ENCODE measurements around the gene MFSD6. TPM values are rescaled to one million over a fixed set of nuclear protein-coding genes. Genes with fewer than 3 reads are reported as not detected.

The MFSD6 gene
- total RNA-seq, 2 donors from 2014 or later = 13.5 to 20.8 TPM

- intact Hi-C loops (cut with DNase I) = loop anchor here in 1 of 2 donors (5.0 kb wide), 1 partner anchor 112 kb away; the partner anchor contains the start of gene NAB1
- DNase-seq (ENCODE audit: low spot score) = no peak
Measured at GRCh38 chr2:190535121-190535439, 126.9 kb downstream of the MFSD6 start.

- intact Hi-C loops (cut with DNase I) = loop anchor here in 1 of 2 donors (5.0 kb wide), 1 partner anchor 112 kb away; the partner anchor contains the start of gene NAB1
- no peak for DNase-seq (ENCODE audit: low spot score)
Measured at GRCh38 chr2:190535586-190535985, 127.4 kb downstream of the MFSD6 start.

- intact Hi-C loops (cut with DNase I) = loop anchor here in 1 of 2 donors (5.0 kb wide), 1 partner anchor 110 kb away; the partner anchor contains the start of gene NAB1
Measured at GRCh38 chr2:190537765-190538164, 129.6 kb downstream of the MFSD6 start.

GRCh38 chr2:190538201-190538600 is 130.0 kb downstream of the MFSD6 start:
- intact Hi-C loops (cut with DNase I) = loop anchor here in 1 of 2 donors (5.0 kb wide), 1 partner anchor 109 kb away; the partner anchor contains the start of gene NAB1
- DNase-seq (ENCODE audit: low spot score) = no peak

More at GRCh38 chr2:190537765-190538164, 129.6 kb downstream of the MFSD6 start:
- DNase-seq (ENCODE audit: low spot score) = no peak

GRCh38 chr2:190540048-190540447 is 131.9 kb downstream of the MFSD6 start:
- intact Hi-C loops (cut with DNase I) = no loop called here
- DNase-seq (ENCODE audit: low spot score) = no peak

GRCh38 chr2:190545093-190545492 is 136.9 kb downstream of the MFSD6 start:
- intact Hi-C loops (cut with DNase I) = no loop called here
- no peak for DNase-seq (ENCODE audit: low spot score)

DNA sequence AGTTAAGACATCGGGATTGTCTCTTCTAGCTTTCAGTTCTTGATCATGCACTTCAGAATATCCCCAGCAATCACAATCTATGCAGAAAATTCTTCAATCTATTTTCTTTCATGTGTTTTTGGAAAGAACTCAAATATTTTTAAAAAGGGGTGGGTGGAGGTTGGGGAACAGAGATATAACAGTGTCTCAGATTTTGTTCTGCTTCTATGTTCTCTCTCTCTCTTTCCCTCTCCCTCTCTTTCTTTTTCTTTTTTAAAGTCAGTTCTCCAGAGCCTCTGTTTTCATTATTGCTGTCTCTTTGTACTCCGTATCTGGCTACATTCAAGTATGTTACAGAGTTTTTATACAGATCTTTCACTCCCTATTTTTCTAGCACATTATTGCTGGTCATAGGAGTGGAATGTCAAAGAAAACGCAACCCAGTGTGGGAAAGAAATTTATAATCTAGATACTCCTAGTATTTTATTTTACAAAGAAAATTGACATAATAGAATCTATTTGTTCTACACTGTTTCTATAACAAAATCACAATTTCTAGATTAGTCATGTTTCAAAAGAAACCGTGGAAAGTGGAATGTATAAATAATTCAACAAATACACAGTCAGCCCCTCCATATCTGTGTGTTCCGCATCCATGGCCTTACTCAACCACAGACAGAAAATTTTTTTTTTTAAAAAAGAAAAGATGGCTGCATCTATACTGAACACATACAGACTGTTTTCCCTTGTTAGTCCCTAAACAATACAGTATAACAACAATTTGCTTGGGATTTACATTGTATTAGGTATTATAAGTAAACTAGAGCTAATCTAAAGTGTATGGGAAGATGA is 137.6 kb downstream of the MFSD6 start:
- DNase-seq (ENCODE audit: low spot score) = no peak
- intact Hi-C loops (cut with DNase I) = no loop called here

- no peak for DNase-seq (ENCODE audit: low spot score)
- intact Hi-C loops (cut with DNase I) = no loop called here
Measured at GRCh38 chr2:190546734-190547133, 138.6 kb downstream of the MFSD6 start.

GRCh38 chr2:190547886-190548285 is 139.7 kb downstream of the MFSD6 start:
- intact Hi-C loops (cut with DNase I) = loop anchor here in 1 of 2 donors (1.0 kb wide), 1 partner anchor 31 kb away; no protein-coding TSS in a partner anchor
- no peak for DNase-seq (ENCODE audit: low spot score)

GRCh38 chr2:190550137-190550536 is 142.0 kb downstream of the MFSD6 start:
- DNase-seq (ENCODE audit: low spot score) = no peak
- intact Hi-C loops (cut with DNase I) = no loop called here

Other genes starting within 250 kb of the MFSD6 start
- gene HIBCH, start 88.5 kb upstream of the MFSD6 start, total RNA-seq = 10 to 100 TPM; 20.1 to 28.5 TPM
- gene INPP1, start 64.8 kb upstream of the MFSD6 start, total RNA-seq = 10 to 100 TPM; 20.1 to 23.4 TPM
- 1 to 10 TPM; 5.0 to 6.8 TPM for gene NEMP2, start 126.4 kb downstream of the MFSD6 start, total RNA-seq
- gene NAB1, start 240.7 kb downstream of the MFSD6 start, total RNA-seq = 10 to 100 TPM; 40.9 to 41.7 TPM

Data from posterior vena cava (tissue), 2 donors.